Left lung (tissue), 10 donors: ENCODE measurements around the gene IL18R1. TPM values are rescaled to one million over a fixed set of nuclear protein-coding genes. Genes with fewer than 3 reads are reported as not detected.
A peak's percentile ranks its signal among the peaks of the same experiment; 100 is the strongest.

ENCODE experiments used
- ATAC-seq: fragments of 200-7000 bp; cut with Tn5 transposase; one replicate; pipeline ENCODE4 v1.9.1; 2020; ENCODE audit warnings: moderate library complexity
- DNase-seq, 4 donors: peaks; one replicate each; pipeline ENCODE4 v3.0.0-alpha.2; 2013 to 2020
- H3K27ac ChIP-seq, 2 donors: fragments of 200-600 bp; sonication (generic) in 1 of 2; one replicate each; pipeline versions ENCODE4 v1.5.0 to v1.8.0; 2020 to 2021
- H3K27me3 ChIP-seq, 2 donors: fragments of 200-600 bp; sonication (generic) in 1 of 2; one replicate each; pipeline versions ENCODE4 v1.5.0 to v1.8.0; 2020 to 2021
- H3K36me3 ChIP-seq, 2 donors: fragments of 200-600 bp; sonication (generic) in 1 of 2; one replicate each; pipeline versions ENCODE4 v1.5.0 to v1.8.0; 2020 to 2021
- H3K4me1 ChIP-seq, 2 donors: fragments of 200-600 bp; one replicate each; pipeline ENCODE4 v1.8.0; 2021
- H3K4me3 ChIP-seq, 2 donors: fragments of 200-600 bp; sonication (generic) in 1 of 2; one replicate each; pipeline versions ENCODE4 v1.5.0 to v1.8.0; 2020 to 2021; ENCODE audit warnings: mild to moderate bottlenecking in 1 of 2
- H3K9me3 ChIP-seq, 2 donors: fragments of 200-600 bp; sonication (generic) in 1 of 2; one replicate each; pipeline versions ENCODE4 v1.5.0 to v1.8.0; 2020 to 2021
- CTCF ChIP-seq, 2 donors: fragments of 200-600 bp; sonication (generic) in 1 of 2; IDR thresholded peaks; one replicate each; pipeline versions ENCODE4 v1.5.0 to v1.8.0; 2021; ENCODE audit warnings: antibody characterized with exemption in 2 of 2
- intact Hi-C, 2 donors: fragments of 100-400 bp; cut with DNase I; formaldehyde crosslinking; loops; one replicate each; pipeline versions ENCODE4 v1.11.2 to v1.14.2; 2022
- polyA plus RNA-seq, 6 donors: library from polyadenylated mRNA; unstranded; fragments of 120-200 nt; gene quantifications; one replicate each; pipeline ENCODE4 v1.2.1, GENCODE V29; 2013; ENCODE audit not compliant: insufficient read length in 6 of 6
- total RNA-seq, 2 donors: library from RNA; stranded (reverse); fragmentation: NEBNext Ultra II Directional; extraction: Animal tissue kit (Norgen Biotek cat#: 25700); gene quantifications; one replicate each; pipeline ENCODE4 v1.2.1, GENCODE V29; 2021
- donor health status: DM: no; HTN: yes; CAD: no.
- donor health status: DM: no; HTN: no; CAD: no.

Gene IL18R1
- total and polyA plus RNA-seq, 8 donors: 2.2 to 35.6 (median 4.0) TPM

- H3K9me3 ChIP-seq: peaks cover 0 to 20% of the 10 kb centered on the region in 2 donors
- no peak for TF ChIP-seq CTCF (IDR thresholded peaks at IDR 0.05)
- peak in 1 of 4 donors; percentile 61 for DNase-seq
- H3K27me3 ChIP-seq: no peaks in the 10 kb centered on the region
- no peaks in the 10 kb centered on the region for H3K4me1 ChIP-seq
- intact Hi-C loops: no loop called here
- no peak overlapping the region for H3K4me3 ChIP-seq
- no peak for ATAC-seq
- peaks cover 0 to 45% of the 10 kb centered on the region in 2 donors for H3K36me3 ChIP-seq
- H3K27ac ChIP-seq: no peak overlapping the region
These were observed 13.0 kb downstream of the IL18R1 start for GRCh38 chr2:102368461-102369109.

- Histone ChIP-seq H3K4me1 (no peaks in the 10 kb centered on the region), H3K36me3 (peaks cover 0 to 32% of the 10 kb centered on the region in 2 donors), H3K27me3 (no peaks in the 10 kb centered on the region), H3K9me3 (peaks cover 0 to 20% of the 10 kb centered on the region in 2 donors), H3K27ac (no peak overlapping the region), H3K4me3 (no peak overlapping the region)
- TF ChIP-seq CTCF (IDR thresholded peaks at IDR 0.05): no peak
- no peak for DNase-seq
- ATAC-seq: no peak
- intact Hi-C loops: no loop called here
These were observed 14.3 kb downstream of the IL18R1 start for GRCh38 chr2:102369866-102370265.

GRCh38 chr2:102376052-102376591, 20.5 kb downstream of the IL18R1 start:
- intact Hi-C loops: no loop called here
- Histone ChIP-seq H3K9me3 (no peaks in the 10 kb centered on the region), H3K36me3 (peaks cover 0 to 32% of the 10 kb centered on the region in 2 donors), H3K27ac (no peak overlapping the region), H3K4me3 (no peak overlapping the region), H3K4me1 (no peaks in the 10 kb centered on the region), H3K27me3 (no peaks in the 10 kb centered on the region)
- no peak for TF ChIP-seq CTCF (IDR thresholded peaks at IDR 0.05)
- DNase-seq (no peak), ATAC-seq (no peak)

GRCh38 chr2:102383722-102384121, 28.1 kb downstream of the IL18R1 start:
- Histone ChIP-seq H3K4me1 (no peaks in the 10 kb centered on the region), H3K36me3 (peaks cover 0 to 84% of the 10 kb centered on the region in 2 donors), H3K27ac (no peak overlapping the region), H3K9me3 (peaks cover 0 to 22% of the 10 kb centered on the region in 2 donors), H3K4me3 (no peak overlapping the region), H3K27me3 (no peaks in the 10 kb centered on the region)
- ATAC-seq: no peak
- DNase-seq: no peak
- no peak for TF ChIP-seq CTCF (IDR thresholded peaks at IDR 0.05)
- intact Hi-C loops: no loop called here

- H3K36me3 ChIP-seq: peaks cover 0 to 91% of the 10 kb centered on the region in 2 donors
- H3K27ac ChIP-seq: no peak overlapping the region
- intact Hi-C loops: no loop called here
- no peaks in the 10 kb centered on the region for H3K27me3 ChIP-seq
- H3K4me1 ChIP-seq: no peaks in the 10 kb centered on the region
- DNase-seq: peak in 2 of 4 donors; percentile 19 to 39
- no peak overlapping the region for H3K4me3 ChIP-seq
- peak; percentile 65 for ATAC-seq
- TF ChIP-seq CTCF (IDR thresholded peaks at IDR 0.05): no peak
- H3K9me3 ChIP-seq: peaks cover 0 to 22% of the 10 kb centered on the region in 2 donors
These were observed 29.9 kb downstream of the IL18R1 start for GRCh38 chr2:102385522-102385921.
